Duodenal mucosa (tissue), 2 donors: Measurements from ENCODE around the gene ABCC8.

Experiments
- H3K27ac ChIP-seq: one replicate; pipeline ENCODE4 v1.7.0; 2013; ENCODE audit warnings: low read depth, low read length
- H3K27me3 ChIP-seq, 2 donors: one replicate each; pipeline ENCODE4 v1.7.0; 2013; ENCODE audit warnings: low read length in 2 of 2, control low read depth in 1 of 2; ENCODE audit not compliant: insufficient read depth in 2 of 2, control insufficient read depth in 1 of 2
- H3K36me3 ChIP-seq, 2 donors: one replicate each; pipeline ENCODE4 v1.7.0; 2013; ENCODE audit warnings: low read length in 2 of 2, control low read depth in 1 of 2; ENCODE audit not compliant: insufficient read depth in 2 of 2, control insufficient read depth in 1 of 2
- H3K4me1 ChIP-seq, 2 donors: one replicate each; pipeline ENCODE4 v1.7.0; 2013; ENCODE audit warnings: low read length in 2 of 2, control low read depth in 1 of 2; ENCODE audit not compliant: insufficient read depth in 2 of 2, control insufficient read depth in 1 of 2
- H3K4me3 ChIP-seq, 2 donors: one replicate each; pipeline ENCODE4 v1.7.0; 2013; ENCODE audit warnings: low read length in 2 of 2, low read depth in 1 of 2
- H3K9ac ChIP-seq, 2 donors: one replicate each; pipeline ENCODE4 v1.7.0; 2013; ENCODE audit warnings: low read length in 2 of 2, low read depth in 1 of 2
- H3K9me3 ChIP-seq, 2 donors: one replicate each; pipeline ENCODE4 v1.7.0; 2013; ENCODE audit warnings: low read length in 2 of 2, control low read depth in 1 of 2; ENCODE audit not compliant: control insufficient read depth in 1 of 2

Gene ABCC8

GRCh38 chr11:17490938-17491337 lies 14.3 kb upstream of the ABCC8 start:
- Histone ChIP-seq H3K27ac (no peak overlapping the region), H3K27me3 (peaks cover 0 to 4% of the 10 kb centered on the region in 2 donors), H3K9me3 (no peaks in the 10 kb centered on the region), H3K36me3 (peaks cover 0 to 10% of the 10 kb centered on the region in 2 donors), H3K4me1 (no peaks in the 10 kb centered on the region), H3K9ac (no peak overlapping the region), H3K4me3 (no peak overlapping the region)

GRCh38 chr11:17490232-17490631 lies 13.6 kb upstream of the ABCC8 start:
- Histone ChIP-seq H3K9ac (no peak overlapping the region), H3K27ac (no peak overlapping the region), H3K4me1 (no peaks in the 10 kb centered on the region), H3K4me3 (no peak overlapping the region), H3K36me3 (peaks cover 0 to 6% of the 10 kb centered on the region in 2 donors), H3K9me3 (no peaks in the 10 kb centered on the region), H3K27me3 (peaks cover 0 to 4% of the 10 kb centered on the region in 2 donors)

GRCh38 chr11:17489751-17490150 lies 13.1 kb upstream of the ABCC8 start:
- no peaks in the 10 kb centered on the region for H3K4me1 ChIP-seq
- H3K27me3 ChIP-seq: peaks cover 0 to 4% of the 10 kb centered on the region in 2 donors
- no peaks in the 10 kb centered on the region for H3K9me3 ChIP-seq
- H3K4me3 ChIP-seq: no peak overlapping the region
- peaks cover 0 to 4% of the 10 kb centered on the region in 2 donors for H3K36me3 ChIP-seq
- no peak overlapping the region for H3K9ac ChIP-seq
- no peak overlapping the region for H3K27ac ChIP-seq

- H3K4me3 ChIP-seq: no peak overlapping the region
- H3K4me1 ChIP-seq: no peaks in the 10 kb centered on the region
- H3K9me3 ChIP-seq: no peaks in the 10 kb centered on the region
- H3K27ac ChIP-seq: no peak overlapping the region
- H3K9ac ChIP-seq: no peak overlapping the region
- no peaks in the 10 kb centered on the region for H3K36me3 ChIP-seq
- peaks cover 0 to 4% of the 10 kb centered on the region in 2 donors for H3K27me3 ChIP-seq
These were observed 11.9 kb upstream of the ABCC8 start for GRCh38 chr11:17488563-17488962.

- Histone ChIP-seq H3K9ac (no peak overlapping the region), H3K27me3 (peaks cover 0 to 4% of the 10 kb centered on the region in 2 donors), H3K4me3 (no peak overlapping the region), H3K4me1 (no peaks in the 10 kb centered on the region), H3K36me3 (no peaks in the 10 kb centered on the region), H3K27ac (no peak overlapping the region), H3K9me3 (no peaks in the 10 kb centered on the region)
These were observed 10.0 kb upstream of the ABCC8 start for GRCh38 chr11:17486646-17487045.

- H3K9me3 ChIP-seq: no peaks in the 10 kb centered on the region
- H3K4me3 ChIP-seq: no peak overlapping the region
These were observed 6.9 kb upstream of the ABCC8 start for GRCh38 chr11:17483505-17483904.

GRCh38 chr11:17481905-17482304 lies 5.3 kb upstream of the ABCC8 start:
- Histone ChIP-seq H3K36me3 (no peaks in the 10 kb centered on the region), H3K27ac (no peak overlapping the region), H3K27me3 (peaks cover 15 to 24% of the 10 kb centered on the region in 2 donors), H3K9ac (no peak overlapping the region), H3K4me1 (no peaks in the 10 kb centered on the region), H3K4me3 (no peak overlapping the region), H3K9me3 (no peaks in the 10 kb centered on the region)

More at GRCh38 chr11:17483505-17483904, 6.9 kb upstream of the ABCC8 start:
- no peak overlapping the region for H3K9ac ChIP-seq
- no peaks in the 10 kb centered on the region for H3K36me3 ChIP-seq
- H3K27me3 ChIP-seq: peaks cover 0 to 8% of the 10 kb centered on the region in 2 donors
- no peak overlapping the region for H3K27ac ChIP-seq
- H3K4me1 ChIP-seq: no peaks in the 10 kb centered on the region

- H3K4me3 ChIP-seq: no peak overlapping the region
- H3K9ac ChIP-seq: no peak overlapping the region
- H3K36me3 ChIP-seq: no peaks in the 10 kb centered on the region
- H3K27ac ChIP-seq: no peak overlapping the region
- H3K9me3 ChIP-seq: no peaks in the 10 kb centered on the region
- peaks cover 0 to 6% of the 10 kb centered on the region in 2 donors for H3K4me1 ChIP-seq
- peaks cover 35 to 45% of the 10 kb centered on the region in 2 donors for H3K27me3 ChIP-seq
These were observed 2.9 kb upstream of the ABCC8 start for GRCh38 chr11:17479284-17480214.

GRCh38 chr11:17478070-17478469 lies 1.4 kb upstream of the ABCC8 start:
- H3K27ac ChIP-seq: no peak overlapping the region
- H3K36me3 ChIP-seq: no peaks in the 10 kb centered on the region
- H3K9me3 ChIP-seq: no peaks in the 10 kb centered on the region
- H3K9ac ChIP-seq: no peak overlapping the region
- H3K27me3 ChIP-seq: peaks cover 44 to 60% of the 10 kb centered on the region in 2 donors
- no peak overlapping the region for H3K4me3 ChIP-seq
- H3K4me1 ChIP-seq: peaks cover 0 to 6% of the 10 kb centered on the region in 2 donors

GRCh38 chr11:17477361-17477760 lies 716 bp upstream of the ABCC8 start:
- Histone ChIP-seq H3K27ac (no peak overlapping the region), H3K27me3 (peaks cover 47 to 66% of the 10 kb centered on the region in 2 donors), H3K4me3 (no peak overlapping the region)

More at GRCh38 chr11:17477361-17477760, 716 bp upstream of the ABCC8 start:
- H3K9ac ChIP-seq: no peak overlapping the region
- H3K36me3 ChIP-seq: no peaks in the 10 kb centered on the region
- H3K4me1 ChIP-seq: peaks cover 0 to 6% of the 10 kb centered on the region in 2 donors
- H3K9me3 ChIP-seq: no peaks in the 10 kb centered on the region
